AG10803 (cell line): Measurements from ENCODE around the gene NABP1.

ENCODE experiments used
- DNase-seq: peaks from one replicate; pipeline ENCODE4 v3.0.0; 2010; ENCODE audit warnings: low read depth
- H3K4me3 ChIP-seq: 2 replicates; pipeline ENCODE4 v1.5.1; 2011; ENCODE audit warnings: mild to moderate bottlenecking, low read length, control low read depth
- CTCF ChIP-seq: conservative IDR thresholded peaks from 2 replicates; pipeline ENCODE4 v1.5.1; 2011; ENCODE audit warnings: mild to moderate bottlenecking, low read length, control low read depth, inconsistent platforms

The NABP1 gene

GRCh38 chr2:191659198-191659597, 18.7 kb upstream of the NABP1 start:
- H3K4me3 ChIP-seq = no peak overlapping the region
- TF ChIP-seq CTCF = no peak
- DNase-seq = no peak

- H3K4me3 ChIP-seq = no peak overlapping the region
- no peak for TF ChIP-seq CTCF
- DNase-seq = no peak
Observed at GRCh38 chr2:191660575-191660974, 17.4 kb upstream of the NABP1 start.

DNA sequence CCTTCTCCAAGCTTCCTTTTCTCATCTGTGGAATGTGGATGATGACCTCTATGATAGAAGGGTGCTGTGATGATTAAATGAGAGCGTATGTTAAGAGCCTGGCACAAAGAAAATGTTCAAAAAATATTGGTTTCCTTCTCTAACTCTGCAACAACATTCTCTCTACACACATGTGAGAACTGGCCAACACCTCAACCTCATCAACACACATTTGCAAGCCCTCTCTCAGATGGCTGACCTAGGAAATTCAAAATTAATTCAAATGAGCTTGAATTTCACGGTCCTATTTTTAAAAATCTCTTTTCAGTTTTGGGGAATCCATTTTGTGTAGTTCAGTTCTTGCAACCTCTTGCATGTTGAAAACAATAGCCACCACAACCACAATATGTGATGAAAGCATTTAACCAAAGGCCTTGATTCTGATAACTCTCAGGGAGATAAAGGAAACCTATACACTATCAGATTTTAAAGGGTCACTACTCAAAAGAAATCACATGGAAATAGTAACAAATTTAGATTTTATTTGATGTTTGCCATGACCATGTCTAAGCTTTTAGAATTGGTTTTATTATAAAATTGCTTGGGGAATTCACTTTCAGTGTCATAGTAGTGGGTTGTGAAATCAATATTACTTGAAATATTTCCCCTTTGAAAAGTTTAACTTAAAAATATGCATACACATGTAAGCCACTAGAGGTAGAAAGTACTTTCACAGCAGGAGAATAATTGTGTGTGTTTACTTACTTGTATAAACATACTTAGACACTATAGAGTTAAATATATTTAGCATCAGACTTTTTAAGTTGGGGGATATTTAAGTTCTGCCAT, 16.6 kb upstream of the NABP1 start:
- H3K4me3 ChIP-seq = no peak overlapping the region
- TF ChIP-seq CTCF = no peak
- DNase-seq = no peak

DNA sequence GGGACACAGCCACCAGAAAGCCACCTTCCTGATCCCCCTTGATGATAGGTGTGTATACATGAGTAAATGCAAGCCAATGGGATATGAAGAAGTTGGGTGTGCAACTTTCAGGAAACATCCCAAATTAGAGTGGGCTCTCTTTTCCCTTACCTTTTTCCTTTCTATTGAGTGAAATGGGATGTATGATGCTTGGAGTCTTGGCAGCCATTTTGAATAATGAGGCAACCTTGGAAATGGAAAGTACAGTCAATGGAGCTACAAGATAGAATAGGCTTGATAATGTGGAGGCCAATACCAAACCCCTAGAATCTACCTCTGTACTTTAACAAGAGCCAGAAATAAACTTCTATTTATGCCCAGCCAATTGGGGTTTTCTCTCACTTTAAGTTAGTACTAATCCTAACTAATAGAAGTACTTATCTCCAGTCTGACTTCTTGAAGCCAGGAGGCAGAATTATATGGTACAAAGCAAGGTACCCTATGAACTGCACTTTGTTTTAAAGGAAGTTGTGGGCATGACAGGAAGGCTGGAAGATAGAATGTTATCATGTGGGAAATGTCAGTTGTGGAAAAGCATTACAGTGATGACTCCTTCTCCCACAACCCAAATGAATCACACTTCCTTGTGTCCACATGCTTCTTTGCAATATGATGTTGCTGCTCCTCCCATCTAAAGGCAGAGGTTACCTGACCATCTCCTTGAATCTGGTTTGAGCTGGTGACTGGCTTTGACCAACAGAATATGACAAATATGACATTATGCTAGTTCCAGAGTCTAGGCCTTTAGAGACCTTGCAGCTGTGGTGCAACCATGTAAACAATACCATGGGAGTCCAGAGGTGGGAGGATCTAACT, 12.9 kb upstream of the NABP1 start:
- DNase-seq = no peak
- H3K4me3 ChIP-seq = no peak overlapping the region
- TF ChIP-seq CTCF = no peak

- no peak for TF ChIP-seq CTCF
- DNase-seq = no peak
- H3K4me3 ChIP-seq = no peak overlapping the region
Observed at GRCh38 chr2:191666226-191666625, 11.7 kb upstream of the NABP1 start.

GRCh38 chr2:191666732-191667131, 11.2 kb upstream of the NABP1 start:
- TF ChIP-seq CTCF = no peak
- no peak for DNase-seq
- H3K4me3 ChIP-seq = no peak overlapping the region
